Measurements from ENCODE around the gene SDE2. TPM values are rescaled to one million over a fixed set of nuclear protein-coding genes. Genes with fewer than 3 reads are reported as not detected.
A peak's percentile ranks its signal among the peaks of the same experiment; 100 is the strongest.

SDE2 gene
- total and polyA plus RNA-seq, 10 of the 15 experiments (the other 5 are each of a cell fraction or from before 2014, with no cell fraction given): 2.7 to 19.4 (median 12.6) TPM

DNA sequence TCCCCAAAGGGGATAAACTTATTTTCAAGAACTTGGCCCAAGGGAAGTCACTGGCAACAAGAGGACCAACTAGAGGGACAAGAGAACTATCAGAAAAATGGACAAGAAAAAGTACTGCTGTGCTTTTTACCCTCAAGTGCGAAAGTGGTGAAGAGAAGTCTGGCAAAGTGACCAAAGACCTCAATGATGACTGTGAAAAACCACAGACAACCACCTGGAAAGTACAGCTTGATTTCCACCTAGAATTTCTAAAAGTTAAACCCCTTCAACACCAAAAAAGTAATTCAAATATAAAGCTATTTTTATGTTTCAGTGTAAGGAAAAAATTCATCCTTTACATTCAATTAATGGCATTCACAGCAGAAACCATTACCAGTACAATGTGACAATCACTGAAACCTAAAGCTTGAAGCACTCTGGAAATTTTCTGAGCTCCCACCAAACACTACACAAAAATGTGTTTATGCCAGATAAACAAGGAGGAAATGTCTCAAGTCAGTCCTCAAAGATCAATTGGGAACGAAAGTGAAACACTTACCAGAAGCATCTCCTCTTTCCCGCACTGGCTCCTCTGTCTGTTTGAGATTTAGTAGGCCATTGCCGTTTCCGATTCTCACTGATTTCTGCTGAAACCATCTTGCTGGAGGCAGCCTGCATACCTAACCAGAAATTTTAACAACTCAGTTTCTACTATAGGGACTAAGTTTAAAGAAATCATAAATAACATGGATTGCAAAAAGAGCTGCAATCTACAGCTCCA lies 8.3 kb downstream of the SDE2 start (continued):
- TF ChIP-seq IKZF2 (IDR thresholded peaks at IDR 0.05) (peak in 1 of 2 experiments; percentile 60; a peak in 3 of 4 replicates), TCF7 (IDR thresholded peaks at IDR 0.05; ENCODE audit: borderline replicate concordance) (no peak), CBFB (IDR thresholded peaks at IDR 0.05; ENCODE audit: low read depth) (no peak), ZNF24 (IDR thresholded peaks at IDR 0.05) (no peak), RUNX3 (IDR thresholded peaks at IDR 0.05; ENCODE audit: low read length) (peak; percentile 91), HDAC6 (IDR thresholded peaks at IDR 0.05; ENCODE audit: unreplicated experiment) (no peak), BHLHE40 (IDR thresholded peaks at IDR 0.05; ENCODE audit: borderline replicate concordance in 1 of 2, low read depth in 2 of 2, low read length in 1 of 2) (no peak), ZSCAN29 (IDR thresholded peaks at IDR 0.05) (no peak), CHD1 (IDR thresholded peaks at IDR 0.05; ENCODE audit: low read depth, low read length) (no peak), DPF2 (IDR thresholded peaks at IDR 0.05) (peak; percentile 42; the same call in 1 of the 2 replicates), EED (IDR thresholded peaks at IDR 0.05; ENCODE audit: low read depth) (no peak), FOS (IDR thresholded peaks at IDR 0.05; ENCODE audit: borderline replicate concordance, extremely low read depth, insufficient read length) (no peak), JUND (IDR thresholded peaks at IDR 0.05; ENCODE audit: low read depth, low read length) (no peak), KAT2A (conservative IDR thresholded peaks at IDR 0.05; ENCODE audit: control insufficient read depth, low read depth, low read length) (no peak), POU2F2 (IDR thresholded peaks at IDR 0.05; ENCODE audit: borderline replicate concordance, low read depth, low read length) (no peak), ETV6 (conservative IDR thresholded peaks at IDR 0.05 in 1 of 2, IDR thresholded peaks at IDR 0.05 in 1 of 2; ENCODE audit: borderline replicate concordance in 1 of 2, low read depth in 1 of 2) (peak in 1 of 2 experiments; percentile 52; a peak in 1 of 4 replicates)
- TF ChIP-seq, protein P1, sequence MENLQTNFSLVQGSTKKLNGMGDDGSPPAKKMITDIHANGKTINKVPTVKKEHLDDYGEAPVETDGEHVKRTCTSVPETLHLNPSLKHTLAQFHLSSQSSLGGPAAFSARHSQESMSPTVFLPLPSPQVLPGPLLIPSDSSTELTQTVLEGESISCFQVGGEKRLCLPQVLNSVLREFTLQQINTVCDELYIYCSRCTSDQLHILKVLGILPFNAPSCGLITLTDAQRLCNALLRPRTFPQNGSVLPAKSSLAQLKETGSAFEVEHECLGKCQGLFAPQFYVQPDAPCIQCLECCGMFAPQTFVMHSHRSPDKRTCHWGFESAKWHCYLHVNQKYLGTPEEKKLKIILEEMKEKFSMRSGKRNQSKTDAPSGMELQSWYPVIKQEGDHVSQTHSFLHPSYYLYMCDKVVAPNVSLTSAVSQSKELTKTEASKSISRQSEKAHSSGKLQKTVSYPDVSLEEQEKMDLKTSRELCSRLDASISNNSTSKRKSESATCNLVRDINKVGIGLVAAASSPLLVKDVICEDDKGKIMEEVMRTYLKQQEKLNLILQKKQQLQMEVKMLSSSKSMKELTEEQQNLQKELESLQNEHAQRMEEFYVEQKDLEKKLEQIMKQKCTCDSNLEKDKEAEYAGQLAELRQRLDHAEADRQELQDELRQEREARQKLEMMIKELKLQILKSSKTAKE (IDR thresholded peaks at IDR 0.05; ENCODE audit: low read depth, poor library complexity, severe bottlenecking): peak; percentile 78
- TF ChIP-seq, protein P2, sequence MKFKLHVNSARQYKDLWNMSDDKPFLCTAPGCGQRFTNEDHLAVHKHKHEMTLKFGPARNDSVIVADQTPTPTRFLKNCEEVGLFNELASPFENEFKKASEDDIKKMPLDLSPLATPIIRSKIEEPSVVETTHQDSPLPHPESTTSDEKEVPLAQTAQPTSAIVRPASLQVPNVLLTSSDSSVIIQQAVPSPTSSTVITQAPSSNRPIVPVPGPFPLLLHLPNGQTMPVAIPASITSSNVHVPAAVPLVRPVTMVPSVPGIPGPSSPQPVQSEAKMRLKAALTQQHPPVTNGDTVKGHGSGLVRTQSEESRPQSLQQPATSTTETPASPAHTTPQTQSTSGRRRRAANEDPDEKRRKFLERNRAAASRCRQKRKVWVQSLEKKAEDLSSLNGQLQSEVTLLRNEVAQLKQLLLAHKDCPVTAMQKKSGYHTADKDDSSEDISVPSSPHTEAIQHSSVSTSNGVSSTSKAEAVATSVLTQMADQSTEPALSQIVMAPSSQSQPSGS (IDR thresholded peaks at IDR 0.05; ENCODE audit: low read length): no peak
- TF ChIP-seq, protein P3, sequence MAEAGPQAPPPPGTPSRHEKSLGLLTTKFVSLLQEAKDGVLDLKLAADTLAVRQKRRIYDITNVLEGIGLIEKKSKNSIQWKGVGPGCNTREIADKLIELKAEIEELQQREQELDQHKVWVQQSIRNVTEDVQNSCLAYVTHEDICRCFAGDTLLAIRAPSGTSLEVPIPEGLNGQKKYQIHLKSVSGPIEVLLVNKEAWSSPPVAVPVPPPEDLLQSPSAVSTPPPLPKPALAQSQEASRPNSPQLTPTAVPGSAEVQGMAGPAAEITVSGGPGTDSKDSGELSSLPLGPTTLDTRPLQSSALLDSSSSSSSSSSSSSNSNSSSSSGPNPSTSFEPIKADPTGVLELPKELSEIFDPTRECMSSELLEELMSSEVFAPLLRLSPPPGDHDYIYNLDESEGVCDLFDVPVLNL (IDR thresholded peaks at IDR 0.05; ENCODE audit: low read depth, low read length): no peak
- TF ChIP-seq, protein P4, sequence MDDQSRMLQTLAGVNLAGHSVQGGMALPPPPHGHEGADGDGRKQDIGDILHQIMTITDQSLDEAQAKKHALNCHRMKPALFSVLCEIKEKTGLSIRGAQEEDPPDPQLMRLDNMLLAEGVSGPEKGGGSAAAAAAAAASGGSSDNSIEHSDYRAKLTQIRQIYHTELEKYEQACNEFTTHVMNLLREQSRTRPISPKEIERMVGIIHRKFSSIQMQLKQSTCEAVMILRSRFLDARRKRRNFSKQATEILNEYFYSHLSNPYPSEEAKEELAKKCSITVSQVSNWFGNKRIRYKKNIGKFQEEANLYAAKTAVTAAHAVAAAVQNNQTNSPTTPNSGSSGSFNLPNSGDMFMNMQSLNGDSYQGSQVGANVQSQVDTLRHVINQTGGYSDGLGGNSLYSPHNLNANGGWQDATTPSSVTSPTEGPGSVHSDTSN (IDR thresholded peaks at IDR 0.05; ENCODE audit: insufficient replicate concordance, low read depth, low read length): no peak
- TF ChIP-seq, protein P5, sequence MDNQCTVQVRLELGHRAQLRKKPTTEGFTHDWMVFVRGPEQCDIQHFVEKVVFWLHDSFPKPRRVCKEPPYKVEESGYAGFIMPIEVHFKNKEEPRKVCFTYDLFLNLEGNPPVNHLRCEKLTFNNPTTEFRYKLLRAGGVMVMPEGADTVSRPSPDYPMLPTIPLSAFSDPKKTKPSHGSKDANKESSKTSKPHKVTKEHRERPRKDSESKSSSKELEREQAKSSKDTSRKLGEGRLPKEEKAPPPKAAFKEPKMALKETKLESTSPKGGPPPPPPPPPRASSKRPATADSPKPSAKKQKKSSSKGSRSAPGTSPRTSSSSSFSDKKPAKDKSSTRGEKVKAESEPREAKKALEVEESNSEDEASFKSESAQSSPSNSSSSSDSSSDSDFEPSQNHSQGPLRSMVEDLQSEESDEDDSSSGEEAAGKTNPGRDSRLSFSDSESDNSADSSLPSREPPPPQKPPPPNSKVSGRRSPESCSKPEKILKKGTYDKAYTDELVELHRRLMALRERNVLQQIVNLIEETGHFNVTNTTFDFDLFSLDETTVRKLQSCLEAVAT (IDR thresholded peaks at IDR 0.05): peak; percentile 42; the same call in 1 of the 2 replicates
- TF ChIP-seq, protein P6, sequence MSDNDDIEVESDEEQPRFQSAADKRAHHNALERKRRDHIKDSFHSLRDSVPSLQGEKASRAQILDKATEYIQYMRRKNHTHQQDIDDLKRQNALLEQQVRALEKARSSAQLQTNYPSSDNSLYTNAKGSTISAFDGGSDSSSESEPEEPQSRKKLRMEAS (IDR thresholded peaks at IDR 0.05; ENCODE audit: low read depth, low read length): no peak
